Measurements from ENCODE around the gene TAC4. TPM values are rescaled to one million over a fixed set of nuclear protein-coding genes. Genes with fewer than 3 reads are reported as not detected.
A peak's percentile ranks its signal among the peaks of the same experiment; 100 is the strongest.

The TAC4 gene
- total and polyA plus RNA-seq, 10 of the 15 experiments (the other 5 are each of a cell fraction or from before 2014, with no cell fraction given), result not detected

DNA sequence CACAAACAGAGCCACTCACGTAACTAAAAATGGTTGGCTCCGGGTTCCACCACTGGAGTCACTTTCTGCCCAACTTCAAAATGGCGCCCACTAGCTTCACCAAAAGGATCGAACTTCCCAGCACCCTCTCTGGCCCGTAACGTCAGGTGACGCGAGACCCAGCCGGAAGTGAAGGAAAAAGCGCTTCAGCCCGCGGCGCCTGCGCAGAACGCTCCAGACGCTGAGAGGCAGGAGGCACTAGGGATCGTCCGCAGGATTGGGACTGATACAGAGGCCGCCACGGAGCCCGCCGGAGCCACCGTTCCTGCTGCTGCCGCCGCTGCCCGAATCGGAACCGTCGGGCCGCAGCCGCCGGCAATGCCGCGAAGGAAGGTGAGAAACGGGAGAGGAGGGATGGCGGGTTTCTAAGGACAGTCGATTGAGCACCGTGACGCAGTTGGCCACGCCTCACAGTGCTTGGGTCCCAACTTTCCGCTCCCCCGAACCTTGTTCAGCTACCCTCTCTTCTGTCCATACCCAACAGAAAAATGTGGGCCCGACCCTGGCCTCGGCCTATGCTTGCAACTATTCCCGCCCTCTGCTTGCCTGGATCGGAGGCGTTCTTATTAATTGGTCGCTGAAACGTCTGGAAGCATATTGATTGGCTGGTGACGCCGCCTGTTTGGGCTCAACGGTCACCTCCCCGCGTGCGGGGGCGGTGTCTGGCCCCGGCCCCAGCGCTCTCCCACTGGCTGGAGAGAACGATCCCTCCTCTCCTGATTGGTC lies 59.2 kb downstream of the TAC4 start, which contains the start of gene KAT7 (continued):
- TF ChIP-seq, protein P1, sequence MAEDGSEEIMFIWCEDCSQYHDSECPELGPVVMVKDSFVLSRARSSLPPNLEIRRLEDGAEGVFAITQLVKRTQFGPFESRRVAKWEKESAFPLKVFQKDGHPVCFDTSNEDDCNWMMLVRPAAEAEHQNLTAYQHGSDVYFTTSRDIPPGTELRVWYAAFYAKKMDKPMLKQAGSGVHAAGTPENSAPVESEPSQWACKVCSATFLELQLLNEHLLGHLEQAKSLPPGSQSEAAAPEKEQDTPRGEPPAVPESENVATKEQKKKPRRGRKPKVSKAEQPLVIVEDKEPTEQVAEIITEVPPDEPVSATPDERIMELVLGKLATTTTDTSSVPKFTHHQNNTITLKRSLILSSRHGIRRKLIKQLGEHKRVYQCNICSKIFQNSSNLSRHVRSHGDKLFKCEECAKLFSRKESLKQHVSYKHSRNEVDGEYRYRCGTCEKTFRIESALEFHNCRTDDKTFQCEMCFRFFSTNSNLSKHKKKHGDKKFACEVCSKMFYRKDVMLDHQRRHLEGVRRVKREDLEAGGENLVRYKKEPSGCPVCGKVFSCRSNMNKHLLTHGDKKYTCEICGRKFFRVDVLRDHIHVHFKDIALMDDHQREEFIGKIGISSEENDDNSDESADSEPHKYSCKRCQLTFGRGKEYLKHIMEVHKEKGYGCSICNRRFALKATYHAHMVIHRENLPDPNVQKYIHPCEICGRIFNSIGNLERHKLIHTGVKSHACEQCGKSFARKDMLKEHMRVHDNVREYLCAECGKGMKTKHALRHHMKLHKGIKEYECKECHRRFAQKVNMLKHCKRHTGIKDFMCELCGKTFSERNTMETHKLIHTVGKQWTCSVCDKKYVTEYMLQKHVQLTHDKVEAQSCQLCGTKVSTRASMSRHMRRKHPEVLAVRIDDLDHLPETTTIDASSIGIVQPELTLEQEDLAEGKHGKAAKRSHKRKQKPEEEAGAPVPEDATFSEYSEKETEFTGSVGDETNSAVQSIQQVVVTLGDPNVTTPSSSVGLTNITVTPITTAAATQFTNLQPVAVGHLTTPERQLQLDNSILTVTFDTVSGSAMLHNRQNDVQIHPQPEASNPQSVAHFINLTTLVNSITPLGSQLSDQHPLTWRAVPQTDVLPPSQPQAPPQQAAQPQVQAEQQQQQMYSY (CRISPR knock-in tag; IDR thresholded peaks at IDR 0.05), result no peak
- TF ChIP-seq SREBF1 (IDR thresholded peaks at IDR 0.05; ENCODE audit: low read length) (peak; percentile 40; the same call in 1 of the 2 replicates), EGR1 (IDR thresholded peaks at IDR 0.05; ENCODE audit: borderline replicate concordance in 1 of 2, low read depth in 2 of 2, low read length in 2 of 2) (peak; percentile 76 to 100), HDAC2 (IDR thresholded peaks at IDR 0.05) (no peak), NFYA (IDR thresholded peaks at IDR 0.05; ENCODE audit: borderline replicate concordance, low read depth, low read length) (peak; percentile 61), FOXK2 (IDR thresholded peaks at IDR 0.05) (peak; percentile 26; the same call in 1 of the 2 replicates), TCF7 (IDR thresholded peaks at IDR 0.05; ENCODE audit: borderline replicate concordance) (no peak), SIN3A (IDR thresholded peaks at IDR 0.05; ENCODE audit: low read depth, low read length) (peak; percentile 15), SREBF2 (IDR thresholded peaks at IDR 0.05; ENCODE audit: low read length) (no peak), BACH1 (IDR thresholded peaks at IDR 0.05; ENCODE audit: borderline replicate concordance) (peak; percentile 87), RAD21 (IDR thresholded peaks at IDR 0.05; ENCODE audit: insufficient read depth, low read depth, low read length) (no peak), FOXM1 (IDR thresholded peaks at IDR 0.05; ENCODE audit: low read depth, low read length) (0 out of 2 replicates have a peak, but pooled peaks have one; percentile 57), TCF3 (IDR thresholded peaks at IDR 0.05; ENCODE audit: borderline replicate concordance, insufficient read depth, low read depth, low read length) (no peak)
- TF ChIP-seq, protein P2, sequence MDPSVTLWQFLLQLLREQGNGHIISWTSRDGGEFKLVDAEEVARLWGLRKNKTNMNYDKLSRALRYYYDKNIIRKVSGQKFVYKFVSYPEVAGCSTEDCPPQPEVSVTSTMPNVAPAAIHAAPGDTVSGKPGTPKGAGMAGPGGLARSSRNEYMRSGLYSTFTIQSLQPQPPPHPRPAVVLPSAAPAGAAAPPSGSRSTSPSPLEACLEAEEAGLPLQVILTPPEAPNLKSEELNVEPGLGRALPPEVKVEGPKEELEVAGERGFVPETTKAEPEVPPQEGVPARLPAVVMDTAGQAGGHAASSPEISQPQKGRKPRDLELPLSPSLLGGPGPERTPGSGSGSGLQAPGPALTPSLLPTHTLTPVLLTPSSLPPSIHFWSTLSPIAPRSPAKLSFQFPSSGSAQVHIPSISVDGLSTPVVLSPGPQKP (IDR thresholded peaks at IDR 0.05; ENCODE audit: low read depth, low read length), result peak; percentile 95
- TF ChIP-seq, protein P3, sequence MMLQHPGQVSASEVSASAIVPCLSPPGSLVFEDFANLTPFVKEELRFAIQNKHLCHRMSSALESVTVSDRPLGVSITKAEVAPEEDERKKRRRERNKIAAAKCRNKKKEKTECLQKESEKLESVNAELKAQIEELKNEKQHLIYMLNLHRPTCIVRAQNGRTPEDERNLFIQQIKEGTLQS (IDR thresholded peaks at IDR 0.05; ENCODE audit: borderline replicate concordance, extremely low read depth, low read depth, low read length), result peak; percentile 64; the same call in 1 of the 2 replicates
- TF ChIP-seq, protein P4, sequence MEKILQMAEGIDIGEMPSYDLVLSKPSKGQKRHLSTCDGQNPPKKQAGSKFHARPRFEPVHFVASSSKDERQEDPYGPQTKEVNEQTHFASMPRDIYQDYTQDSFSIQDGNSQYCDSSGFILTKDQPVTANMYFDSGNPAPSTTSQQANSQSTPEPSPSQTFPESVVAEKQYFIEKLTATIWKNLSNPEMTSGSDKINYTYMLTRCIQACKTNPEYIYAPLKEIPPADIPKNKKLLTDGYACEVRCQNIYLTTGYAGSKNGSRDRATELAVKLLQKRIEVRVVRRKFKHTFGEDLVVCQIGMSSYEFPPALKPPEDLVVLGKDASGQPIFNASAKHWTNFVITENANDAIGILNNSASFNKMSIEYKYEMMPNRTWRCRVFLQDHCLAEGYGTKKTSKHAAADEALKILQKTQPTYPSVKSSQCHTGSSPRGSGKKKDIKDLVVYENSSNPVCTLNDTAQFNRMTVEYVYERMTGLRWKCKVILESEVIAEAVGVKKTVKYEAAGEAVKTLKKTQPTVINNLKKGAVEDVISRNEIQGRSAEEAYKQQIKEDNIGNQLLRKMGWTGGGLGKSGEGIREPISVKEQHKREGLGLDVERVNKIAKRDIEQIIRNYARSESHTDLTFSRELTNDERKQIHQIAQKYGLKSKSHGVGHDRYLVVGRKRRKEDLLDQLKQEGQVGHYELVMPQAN (conservative IDR thresholded peaks at IDR 0.05), result peak; percentile 74
- TF ChIP-seq, protein P5, sequence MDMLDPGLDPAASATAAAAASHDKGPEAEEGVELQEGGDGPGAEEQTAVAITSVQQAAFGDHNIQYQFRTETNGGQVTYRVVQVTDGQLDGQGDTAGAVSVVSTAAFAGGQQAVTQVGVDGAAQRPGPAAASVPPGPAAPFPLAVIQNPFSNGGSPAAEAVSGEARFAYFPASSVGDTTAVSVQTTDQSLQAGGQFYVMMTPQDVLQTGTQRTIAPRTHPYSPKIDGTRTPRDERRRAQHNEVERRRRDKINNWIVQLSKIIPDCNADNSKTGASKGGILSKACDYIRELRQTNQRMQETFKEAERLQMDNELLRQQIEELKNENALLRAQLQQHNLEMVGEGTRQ (IDR thresholded peaks at IDR 0.05; ENCODE audit: borderline replicate concordance, low read depth, low read length), result peak; percentile 76
- TF ChIP-seq, protein P6, sequence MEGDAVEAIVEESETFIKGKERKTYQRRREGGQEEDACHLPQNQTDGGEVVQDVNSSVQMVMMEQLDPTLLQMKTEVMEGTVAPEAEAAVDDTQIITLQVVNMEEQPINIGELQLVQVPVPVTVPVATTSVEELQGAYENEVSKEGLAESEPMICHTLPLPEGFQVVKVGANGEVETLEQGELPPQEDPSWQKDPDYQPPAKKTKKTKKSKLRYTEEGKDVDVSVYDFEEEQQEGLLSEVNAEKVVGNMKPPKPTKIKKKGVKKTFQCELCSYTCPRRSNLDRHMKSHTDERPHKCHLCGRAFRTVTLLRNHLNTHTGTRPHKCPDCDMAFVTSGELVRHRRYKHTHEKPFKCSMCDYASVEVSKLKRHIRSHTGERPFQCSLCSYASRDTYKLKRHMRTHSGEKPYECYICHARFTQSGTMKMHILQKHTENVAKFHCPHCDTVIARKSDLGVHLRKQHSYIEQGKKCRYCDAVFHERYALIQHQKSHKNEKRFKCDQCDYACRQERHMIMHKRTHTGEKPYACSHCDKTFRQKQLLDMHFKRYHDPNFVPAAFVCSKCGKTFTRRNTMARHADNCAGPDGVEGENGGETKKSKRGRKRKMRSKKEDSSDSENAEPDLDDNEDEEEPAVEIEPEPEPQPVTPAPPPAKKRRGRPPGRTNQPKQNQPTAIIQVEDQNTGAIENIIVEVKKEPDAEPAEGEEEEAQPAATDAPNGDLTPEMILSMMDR (IDR thresholded peaks at IDR 0.05 in 2 of 3, conservative IDR thresholded peaks at IDR 0.05 in 1 of 3; ENCODE audit: control insufficient read depth in 2 of 3, extremely low read depth in 1 of 3, insufficient read depth in 1 of 3, low read depth in 3 of 3, low read length in 3 of 3), result peak in 1 of 3 experiments; percentile 7; a peak in 1 of 6 replicates
